Sigmoid colon (tissue), 3 donors: ENCODE results near the gene MRPS7.
"Not testable (repeated sequence)": the region's sequence is repeated elsewhere in the genome, so short reads cannot be mapped to it uniquely, and the experiment has no call there.

ENCODE experiments used
- POLR2A ChIP-seq, 2 donors: fragments of 450-650 bp; IDR thresholded peaks; one replicate each; pipeline ENCODE4 v1.6.1; 2016; ENCODE audit warnings: antibody characterized with exemption in 2 of 2, mild to moderate bottlenecking in 2 of 2, moderate library complexity in 2 of 2
- TF ChIP-seq, protein P1 (sequence below), 4 experiments: fragments of 450-650 bp in 3 of 4; fragments of 200-600 bp in 1 of 4; IDR thresholded peaks; one replicate each; pipeline ENCODE4 v1.5.1; 2016 to 2019; ENCODE audit warnings: antibody characterized with exemption in 4 of 4, mild to moderate bottlenecking in 3 of 4, moderate library complexity in 2 of 4

- TF ChIP-seq, protein P1, sequence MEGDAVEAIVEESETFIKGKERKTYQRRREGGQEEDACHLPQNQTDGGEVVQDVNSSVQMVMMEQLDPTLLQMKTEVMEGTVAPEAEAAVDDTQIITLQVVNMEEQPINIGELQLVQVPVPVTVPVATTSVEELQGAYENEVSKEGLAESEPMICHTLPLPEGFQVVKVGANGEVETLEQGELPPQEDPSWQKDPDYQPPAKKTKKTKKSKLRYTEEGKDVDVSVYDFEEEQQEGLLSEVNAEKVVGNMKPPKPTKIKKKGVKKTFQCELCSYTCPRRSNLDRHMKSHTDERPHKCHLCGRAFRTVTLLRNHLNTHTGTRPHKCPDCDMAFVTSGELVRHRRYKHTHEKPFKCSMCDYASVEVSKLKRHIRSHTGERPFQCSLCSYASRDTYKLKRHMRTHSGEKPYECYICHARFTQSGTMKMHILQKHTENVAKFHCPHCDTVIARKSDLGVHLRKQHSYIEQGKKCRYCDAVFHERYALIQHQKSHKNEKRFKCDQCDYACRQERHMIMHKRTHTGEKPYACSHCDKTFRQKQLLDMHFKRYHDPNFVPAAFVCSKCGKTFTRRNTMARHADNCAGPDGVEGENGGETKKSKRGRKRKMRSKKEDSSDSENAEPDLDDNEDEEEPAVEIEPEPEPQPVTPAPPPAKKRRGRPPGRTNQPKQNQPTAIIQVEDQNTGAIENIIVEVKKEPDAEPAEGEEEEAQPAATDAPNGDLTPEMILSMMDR (IDR thresholded peaks at IDR 0.05), result not testable (repeated sequence)
- not testable (repeated sequence) for TF ChIP-seq POLR2A (IDR thresholded peaks at IDR 0.05)
These were observed 5.6 kb upstream of the MRPS7 start for GRCh38 chr17:75255954-75256698.
